ENCODE data around the gene STAG3. TPM values are rescaled to one million over a fixed set of nuclear protein-coding genes. Genes with fewer than 3 reads are reported as not detected.

The STAG3 gene
- polyA plus RNA-seq, 1 donor from 2014 or later: 0.64 TPM

- TF ChIP-seq RAD21 (conservative IDR thresholded peaks at IDR 0.05) (no peak), EP300 (conservative IDR thresholded peaks at IDR 0.05; ENCODE audit: poor library complexity, severe bottlenecking) (no peak)
- no peaks in the 10 kb centered on the region for H3K27me3 ChIP-seq (ENCODE audit: insufficient read depth, low read depth, low read length)
These were observed 33.1 kb downstream of the STAG3 start for GRCh38 chr7:100210805-100211204.

GRCh38 chr7:100211342-100211780 lies 33.6 kb downstream of the STAG3 start:
- Histone ChIP-seq H3K9me2 (ENCODE audit: insufficient read depth, low read length) (no peaks in the 10 kb centered on the region), H3K4me2 (ENCODE audit: low read length) (no peak overlapping the region), H3K27ac (ENCODE audit: low read length) (no peak overlapping the region), H3K79me2 (replicated peaks; ENCODE audit: insufficient read depth, low read length) (no peaks in the 10 kb centered on the region), H2AFZ (ENCODE audit: low read depth, low read length) (no peak overlapping the region), H3K36me3 (ENCODE audit: insufficient read depth, low read length) (no peaks in the 10 kb centered on the region), H3K9ac (ENCODE audit: low read length) (no peak overlapping the region), H4K20me1 (ENCODE audit: insufficient read depth) (no peaks in the 10 kb centered on the region), H3K4me3 (ENCODE audit: low read length) (no peak overlapping the region), H3F3A (ENCODE audit: insufficient read depth, low read length, poor library complexity, severe bottlenecking) (no peaks in the 10 kb centered on the region), H3K9me3 (ENCODE audit: low read length) (no peaks in the 10 kb centered on the region), H3K27me3 (ENCODE audit: insufficient read depth, low read depth, low read length) (no peaks in the 10 kb centered on the region)
- TF ChIP-seq EP300 (conservative IDR thresholded peaks at IDR 0.05; ENCODE audit: poor library complexity, severe bottlenecking) (no peak), TAF1 (IDR thresholded peaks at IDR 0.05; ENCODE audit: low read depth) (no peak), REST (IDR thresholded peaks at IDR 0.05; ENCODE audit: borderline replicate concordance) (no peak), EZH2 (IDR thresholded peaks at IDR 0.05; ENCODE audit: borderline replicate concordance, insufficient read depth, low read length, poor library complexity, severe bottlenecking) (no peak), SMC3 (conservative IDR thresholded peaks at IDR 0.05; ENCODE audit: poor library complexity) (no peak), MXI1 (conservative IDR thresholded peaks at IDR 0.05; ENCODE audit: poor library complexity, severe bottlenecking) (no peak), POLR2AphosphoS5 (IDR thresholded peaks at IDR 0.05) (no peak), RAD21 (conservative IDR thresholded peaks at IDR 0.05) (no peak), CTCF (IDR thresholded peaks at IDR 0.05; ENCODE audit: poor library complexity, severe bottlenecking) (no peak)

More at GRCh38 chr7:100210805-100211204, 33.1 kb downstream of the STAG3 start:
- Histone ChIP-seq H3K4me3 (ENCODE audit: low read length) (no peak overlapping the region), H3K9me2 (ENCODE audit: insufficient read depth, low read length) (no peaks in the 10 kb centered on the region), H3K36me3 (ENCODE audit: insufficient read depth, low read length) (no peaks in the 10 kb centered on the region), H3F3A (ENCODE audit: insufficient read depth, low read length, poor library complexity, severe bottlenecking) (no peaks in the 10 kb centered on the region), H3K27ac (ENCODE audit: low read length) (no peak overlapping the region), H2AFZ (ENCODE audit: low read depth, low read length) (no peak overlapping the region), H3K4me2 (ENCODE audit: low read length) (no peak overlapping the region), H3K79me2 (replicated peaks; ENCODE audit: insufficient read depth, low read length) (no peaks in the 10 kb centered on the region), H4K20me1 (ENCODE audit: insufficient read depth) (no peaks in the 10 kb centered on the region), H3K9ac (ENCODE audit: low read length) (no peak overlapping the region), H3K9me3 (ENCODE audit: low read length) (no peaks in the 10 kb centered on the region)
